H1 (cell line): Measurements from ENCODE around the gene TPRG1L. TPM values are rescaled to one million over a fixed set of nuclear protein-coding genes. Genes with fewer than 3 reads are reported as not detected.

Experiments
- ASH2L ChIP-seq: fragments of 200-600, 300-600 bp; sonication (generic); IDR thresholded peaks from one replicate; pipeline ENCODE4 v1.7.1; 2017; ENCODE audit warnings: low read length
- CHD7 ChIP-seq: fragments of 300-600 bp; sonication (generic); IDR thresholded peaks from 2 replicates; pipeline ENCODE4 v1.7.1; 2012; ENCODE audit warnings: low read length, moderate library complexity, mild to moderate bottlenecking, inconsistent platforms; ENCODE audit not compliant: insufficient replicate concordance
- EGR1 ChIP-seq: IDR thresholded peaks from 2 replicates; pipeline ENCODE4 v1.6.1; 2011; ENCODE audit warnings: low read depth, low read length, borderline replicate concordance
- HDAC2 ChIP-seq, 2 experiments: fragments of 300-600 bp in 1 of 2; sonication (generic) in 1 of 2; IDR thresholded peaks; 2 replicates each; pipeline ENCODE4 v1.6.1; 2011 to 2012; ENCODE audit warnings: low read depth in 2 of 2, low read length in 2 of 2, mild to moderate bottlenecking in 2 of 2, moderate library complexity in 2 of 2, borderline replicate concordance in 1 of 2, inconsistent platforms in 1 of 2
- SIX5 ChIP-seq: IDR thresholded peaks from 2 replicates; pipeline ENCODE4 v1.6.1; 2011; ENCODE audit warnings: mild to moderate bottlenecking, low read depth, low read length
- YY1 ChIP-seq: IDR thresholded peaks from 2 replicates; pipeline ENCODE4 v1.6.1; 2011; ENCODE audit warnings: low read depth, mild to moderate bottlenecking, low read length
- polyA plus RNA-seq, 7 experiments: library from polyadenylated mRNA; depleted of rRNA in 3 of 7; stranded (reverse) in 5 of 7; unstranded in 2 of 7; fragments of >200 nt in 5 of 7; fragments of 200-250 nt in 2 of 7; gene quantifications; 1 replicate in 5 of 7; 2 replicates in 1 of 7; 4 replicates in 1 of 7; pipeline versions ENCODE4 v1.2.1 to v1.2.3, GENCODE V29; 2011 to 2013; ENCODE audit warnings: missing spikeins in 2 of 7, mixed read lengths in 2 of 7
- total RNA-seq: library from RNA; stranded (reverse); fragmentation: NEBNext Ultra II Directional; extraction: Animal tissue kit (Norgen Biotek cat#: 25700); gene quantifications from 2 replicates; pipeline ENCODE4 v1.2.1, GENCODE V29; 2021
- TF ChIP-seq, protein P1 (sequence below): IDR thresholded peaks from 2 replicates; pipeline ENCODE4 v1.6.1; 2011; ENCODE audit warnings: low read length, improper control_type of control experiment

TPRG1L gene
- total and polyA plus RNA-seq, 2 of the 8 experiments (the other 6 are each of a cell fraction or from before 2014, with no cell fraction given) = 21.7 to 22.3 TPM

DNA sequence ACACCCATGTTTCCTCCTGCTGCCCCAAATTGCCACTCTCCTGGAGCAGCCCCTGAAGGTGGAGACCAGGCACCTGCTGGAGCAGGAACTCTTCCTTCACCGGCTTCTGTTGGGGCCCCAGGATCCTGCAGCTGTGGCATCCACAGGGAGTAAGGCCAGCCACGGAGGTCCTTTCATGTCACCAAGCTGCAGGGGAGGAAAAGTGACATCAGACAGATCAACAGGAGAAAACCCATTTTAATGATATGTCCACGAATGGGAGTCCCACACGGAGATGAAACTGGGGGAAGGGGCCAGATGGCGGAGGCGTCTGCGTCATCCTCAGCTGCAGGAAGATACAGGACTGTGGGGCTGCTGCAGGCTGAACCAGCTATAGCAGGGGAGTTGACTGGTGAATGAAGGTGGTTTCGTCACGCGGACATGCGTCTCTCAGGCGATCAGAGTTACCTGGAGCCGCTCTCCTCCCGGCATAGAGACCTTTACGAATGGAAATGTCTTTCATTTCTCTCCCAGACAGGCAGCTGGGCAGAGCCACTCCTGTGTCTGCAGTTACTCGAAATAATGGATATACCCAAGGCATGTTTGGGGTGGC, 37.4 kb downstream of the TPRG1L start (continued):
- TF ChIP-seq CHD7 (no peak), YY1 (no peak), EGR1 (no peak), HDAC2 (IDR thresholded peaks at IDR 0.05; ENCODE audit: borderline replicate concordance in 1 of 2, low read depth in 2 of 2, low read length in 2 of 2) (no peak), ASH2L (no peak), SIX5 (no peak)
- TF ChIP-seq, protein P1, sequence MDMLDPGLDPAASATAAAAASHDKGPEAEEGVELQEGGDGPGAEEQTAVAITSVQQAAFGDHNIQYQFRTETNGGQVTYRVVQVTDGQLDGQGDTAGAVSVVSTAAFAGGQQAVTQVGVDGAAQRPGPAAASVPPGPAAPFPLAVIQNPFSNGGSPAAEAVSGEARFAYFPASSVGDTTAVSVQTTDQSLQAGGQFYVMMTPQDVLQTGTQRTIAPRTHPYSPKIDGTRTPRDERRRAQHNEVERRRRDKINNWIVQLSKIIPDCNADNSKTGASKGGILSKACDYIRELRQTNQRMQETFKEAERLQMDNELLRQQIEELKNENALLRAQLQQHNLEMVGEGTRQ = no peak
- TF ChIP-seq, all 59 proteins: peak for 0
